Fibroblast of villous mesenchyme (primary cell): ENCODE data around the gene OR51D1. TPM values are rescaled to one million over a fixed set of nuclear protein-coding genes. Genes with fewer than 3 reads are reported as not detected.

ENCODE experiments used
- DNase-seq: peaks from one replicate; pipeline ENCODE4 v3.0.0-alpha.2; 2010; ENCODE audit warnings: low read depth
- H3K4me3 ChIP-seq: 2 replicates; pipeline ENCODE4 v1.5.1; 2011; ENCODE audit warnings: low read depth, mild to moderate bottlenecking, low read length
- CTCF ChIP-seq: IDR thresholded peaks from 2 replicates; pipeline ENCODE4 v1.5.1; 2012; ENCODE audit warnings: low read depth, mild to moderate bottlenecking, low read length; ENCODE audit not compliant: insufficient read depth
- total RNA-seq: library from RNA; depleted of rRNA; stranded (reverse); fragments of >200 nt; gene quantifications from 2 replicates; pipeline ENCODE4 v1.2.3, GENCODE V29; 2012

Gene OR51D1
- total RNA-seq, 1 donor, result not detected

GRCh38 chr11:4607781-4608666 lies 29.3 kb upstream of the OR51D1 start, which contains the start of gene TRIM68:
TSS of gene TRIM68 (minus strand) at chr11:4608231. CDS start at chr11:4605504, 2,727 bp downstream.
- TF ChIP-seq CTCF, result no peak
- peak within 1 kb of the TSS; percentile 78 for H3K4me3 ChIP-seq

DNA sequence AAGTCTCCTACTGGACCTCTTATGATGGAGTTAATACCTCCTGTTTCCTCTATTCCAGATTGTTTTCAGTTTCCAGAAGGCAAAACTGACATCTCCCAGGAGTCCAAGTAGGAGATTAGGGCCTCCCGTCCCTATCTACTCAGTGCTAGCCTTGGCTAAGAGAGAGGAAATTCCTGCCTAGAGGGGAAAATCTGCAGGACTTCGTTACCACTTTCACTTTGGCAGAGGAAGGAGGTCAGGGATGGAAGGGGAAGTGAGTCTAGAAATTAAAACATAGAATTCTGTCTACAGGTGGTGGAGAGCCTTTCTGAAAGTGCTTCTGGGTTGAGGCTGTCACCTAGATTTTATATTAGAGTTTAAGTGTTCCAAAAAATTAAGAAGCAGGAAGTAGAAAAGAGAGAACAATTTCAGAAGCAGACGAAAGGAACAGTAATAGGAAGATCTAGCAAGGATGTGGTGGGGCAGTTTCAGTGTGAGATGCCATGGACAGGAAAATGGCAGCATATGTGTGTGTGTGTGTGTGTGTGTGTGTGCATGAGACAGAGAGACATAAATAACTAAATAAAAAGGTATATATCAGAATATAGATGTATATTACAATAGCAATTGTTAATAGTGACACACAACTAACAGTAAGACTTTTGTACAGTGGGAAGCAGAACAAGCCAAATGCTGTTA lies 26.9 kb upstream of the OR51D1 start:
- no peak for TF ChIP-seq CTCF
- peak overlapping the region; percentile 21 for H3K4me3 ChIP-seq
- peak; percentile 18 for DNase-seq

More at GRCh38 chr11:4607781-4608666, 29.3 kb upstream of the OR51D1 start, which contains the start of gene TRIM68:
- peak; percentile 95 for DNase-seq

DNA sequence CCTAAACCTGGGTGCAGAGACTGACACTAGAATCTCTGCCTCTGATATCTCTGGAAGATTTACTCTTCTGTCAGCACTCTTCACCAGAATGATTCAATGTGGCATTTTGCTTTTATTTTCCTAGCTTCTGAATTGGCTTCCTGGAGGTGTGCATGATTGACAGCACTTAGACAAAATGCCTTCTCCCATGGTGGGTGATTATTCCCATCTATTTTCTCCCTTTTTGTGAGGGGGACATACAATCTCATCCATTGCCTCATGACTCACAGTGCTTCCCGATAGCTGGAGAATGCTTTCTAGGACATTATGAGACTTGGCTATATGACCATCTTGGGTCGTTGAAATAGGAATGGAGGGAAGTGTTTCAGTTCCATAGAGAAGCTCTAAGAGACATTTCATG lies 25.3 kb upstream of the OR51D1 start:
- H3K4me3 ChIP-seq, result no peak overlapping the region
- no peak for TF ChIP-seq CTCF
- no peak for DNase-seq

GRCh38 chr11:4615856-4616444 lies 21.3 kb upstream of the OR51D1 start:
- no peak for TF ChIP-seq CTCF
- no peak overlapping the region for H3K4me3 ChIP-seq
- no peak for DNase-seq

- no peak overlapping the region for H3K4me3 ChIP-seq
- DNase-seq, result no peak
- no peak for TF ChIP-seq CTCF
These were observed 17.8 kb upstream of the OR51D1 start for GRCh38 chr11:4619514-4619913.

DNA sequence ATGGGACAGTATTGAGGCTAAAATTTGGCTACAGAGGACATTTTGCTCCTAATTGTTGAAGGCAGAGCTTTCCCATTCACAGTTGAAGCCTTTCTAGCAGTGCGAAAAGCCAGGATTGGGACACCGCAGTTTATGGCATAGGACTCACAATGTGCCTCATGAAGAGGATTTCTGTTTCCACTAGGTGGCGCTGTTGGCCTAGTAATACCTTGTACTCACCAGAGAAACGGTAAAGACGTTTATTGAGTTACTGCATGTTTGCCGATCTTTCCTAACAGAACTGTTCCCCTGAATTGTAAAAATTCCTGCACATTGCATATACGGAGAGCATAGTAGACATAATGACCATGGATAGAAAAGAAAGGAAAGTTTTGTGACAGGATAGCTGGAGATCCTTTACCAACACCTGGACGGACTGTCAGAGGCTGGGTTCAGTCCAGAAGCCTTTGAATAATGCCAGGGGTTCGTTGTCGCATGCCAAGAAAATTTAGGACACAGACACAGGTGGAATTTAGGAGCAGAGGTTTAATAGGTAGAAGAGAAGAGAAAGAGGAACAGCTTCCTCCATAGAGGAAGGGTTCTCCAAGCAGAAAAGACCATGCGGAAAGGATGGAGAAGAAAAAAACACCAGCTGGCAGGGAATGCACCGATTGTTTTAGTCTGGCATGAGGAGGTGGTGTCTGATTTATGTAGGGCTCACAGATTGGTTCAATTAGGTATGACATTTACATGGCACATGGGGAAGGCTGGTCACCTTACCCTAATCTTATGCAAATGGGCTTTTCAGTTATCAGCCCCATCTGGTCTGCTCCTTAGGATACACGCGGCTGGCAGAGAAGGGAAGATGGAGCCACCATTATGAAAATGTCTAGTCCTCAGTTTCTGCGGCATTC lies 10.8 kb upstream of the OR51D1 start:
- no peak overlapping the region for H3K4me3 ChIP-seq
- peak; percentile 78 for TF ChIP-seq CTCF
- peak; percentile 82 for DNase-seq
